NAMALWA (cell line): ENCODE measurements around the gene B4GALT1.
"Not testable (repeated sequence)": the region's sequence is repeated elsewhere in the genome, so short reads cannot be mapped to it uniquely, and the experiment has no call there.

Experiments used
- DNase-seq: peaks from one replicate; pipeline ENCODE4 v3.0.0-alpha.2; 2015; ENCODE audit warnings: low spot score

Gene B4GALT1

GRCh38 chr9:33101104-33101951 is 65.8 kb downstream of the B4GALT1 start:
- DNase-seq, result no peak

- DNase-seq, result no peak
Measured at GRCh38 chr9:33099754-33100153, 67.4 kb downstream of the B4GALT1 start.

GRCh38 chr9:33097192-33097591 is 69.9 kb downstream of the B4GALT1 start:
- DNase-seq, result no peak

- DNase-seq, result no peak
Measured at GRCh38 chr9:33092634-33093033, 74.5 kb downstream of the B4GALT1 start.

GRCh38 chr9:33085672-33086071 is 81.5 kb downstream of the B4GALT1 start:
- DNase-seq, result not testable (repeated sequence)

- no peak for DNase-seq
Measured at GRCh38 chr9:33082538-33083326, 84.4 kb downstream of the B4GALT1 start.

- no peak for DNase-seq
Measured at GRCh38 chr9:33082128-33082527, 85.0 kb downstream of the B4GALT1 start.

- DNase-seq, result peak; percentile 92
Measured at GRCh38 chr9:33081128-33081851, 85.8 kb downstream of the B4GALT1 start.

- DNase-seq, result no peak
Measured at GRCh38 chr9:33080534-33080933, 86.6 kb downstream of the B4GALT1 start.

GRCh38 chr9:33076046-33077004 is 90.8 kb downstream of the B4GALT1 start, which contains the start of gene SMU1:
SMU1 (minus strand) TSS chr9:33076674; CDS start chr9:33076608, 66 bp downstream.
- DNase-seq, result peak; percentile 99

GRCh38 chr9:33068991-33069390 is 98.1 kb downstream of the B4GALT1 start:
- DNase-seq, result no peak

GRCh38 chr9:33065157-33066076 is 101.7 kb downstream of the B4GALT1 start:
- DNase-seq, result peak; percentile 58
